H9 (cell line): Measurements from ENCODE around the gene FCN2. TPM values are rescaled to one million over a fixed set of nuclear protein-coding genes. Genes with fewer than 3 reads are reported as not detected.

ENCODE experiments used
- DNase-seq: peaks from one replicate; pipeline ENCODE4 v3.0.0-alpha.2; 2017
- H2AFZ ChIP-seq: one replicate; pipeline ENCODE4 v1.6.1; 2013; ENCODE audit warnings: mild to moderate bottlenecking, low read length, control low read depth, moderate library complexity
- H2AK5ac ChIP-seq: 2 replicates; pipeline ENCODE4 v1.6.1; 2013; ENCODE audit warnings: low read length, control low read depth, mixed read lengths; ENCODE audit not compliant: insufficient read length
- H2BK120ac ChIP-seq: one replicate; pipeline ENCODE4 v1.6.1; 2013; ENCODE audit warnings: low read depth, mild to moderate bottlenecking, low read length, control low read depth, inconsistent platforms; ENCODE audit not compliant: poor library complexity, severe bottlenecking
- H2BK12ac ChIP-seq: 2 replicates; pipeline ENCODE4 v1.6.1; 2013; ENCODE audit warnings: low read length, control low read depth, mixed read lengths, low read depth; ENCODE audit not compliant: insufficient read length
- H2BK15ac ChIP-seq: 2 replicates; pipeline ENCODE4 v1.6.1; 2013; ENCODE audit warnings: low read depth, low read length, control low read depth
- H2BK20ac ChIP-seq: one replicate; pipeline ENCODE4 v1.6.1; 2013; ENCODE audit warnings: low read depth, mild to moderate bottlenecking, low read length, control low read depth, inconsistent platforms; ENCODE audit not compliant: poor library complexity, severe bottlenecking
- H2BK5ac ChIP-seq: 2 replicates; pipeline ENCODE4 v1.6.1; 2013; ENCODE audit warnings: low read length, control low read depth, mixed read lengths; ENCODE audit not compliant: insufficient read length
- H3K14ac ChIP-seq: 2 replicates; pipeline ENCODE4 v1.6.1; 2013; ENCODE audit warnings: low read length, control low read depth; ENCODE audit not compliant: insufficient read depth
- H3K18ac ChIP-seq: 2 replicates; pipeline ENCODE4 v1.6.1; 2013; ENCODE audit warnings: low read depth, mild to moderate bottlenecking, mixed read lengths, low read length, control low read depth; ENCODE audit not compliant: insufficient read length
- H3K23ac ChIP-seq: 2 replicates; pipeline ENCODE4 v1.6.1; 2013; ENCODE audit warnings: low read length, control low read depth, mixed read lengths, low read depth; ENCODE audit not compliant: insufficient read length
- H3K23me2 ChIP-seq: 2 replicates; pipeline ENCODE4 v1.6.1; 2013; ENCODE audit warnings: low read depth, mild to moderate bottlenecking, mixed read lengths, low read length, control low read depth; ENCODE audit not compliant: insufficient read length, poor library complexity, severe bottlenecking
- H3K27ac ChIP-seq: 2 replicates; pipeline ENCODE4 v1.5.1; 2013; ENCODE audit warnings: low read length, control low read depth, mixed read lengths, low read depth; ENCODE audit not compliant: insufficient read length
- H3K27me3 ChIP-seq: 2 replicates; pipeline ENCODE4 v1.6.1; 2013; ENCODE audit warnings: low read length, control low read depth, inconsistent platforms; ENCODE audit not compliant: insufficient read depth
- H3K4ac ChIP-seq: 2 replicates; pipeline ENCODE4 v1.6.1; 2013; ENCODE audit warnings: low read depth, mild to moderate bottlenecking, control low read depth, inconsistent platforms, low read length, moderate library complexity
- H3K4me1 ChIP-seq: 2 replicates; pipeline ENCODE4 v1.6.1; 2013; ENCODE audit warnings: low read length, control low read depth, inconsistent platforms; ENCODE audit not compliant: insufficient read depth
- H3K4me2 ChIP-seq: 2 replicates; pipeline ENCODE4 v1.6.1; 2013; ENCODE audit warnings: low read length, control low read depth, mixed read lengths; ENCODE audit not compliant: insufficient read length, insufficient read depth
- H3K56ac ChIP-seq: 2 replicates; pipeline ENCODE4 v1.6.1; 2013; ENCODE audit warnings: low read depth, mild to moderate bottlenecking, mixed read lengths, low read length, control low read depth; ENCODE audit not compliant: insufficient read length
- H3K79me1 ChIP-seq: 2 replicates; pipeline ENCODE4 v1.6.1; 2013; ENCODE audit warnings: low read depth, mild to moderate bottlenecking, moderate library complexity, low read length, control low read depth, inconsistent platforms; ENCODE audit not compliant: insufficient read depth, poor library complexity, severe bottlenecking
- H3K79me2 ChIP-seq: 2 replicates; pipeline ENCODE4 v1.6.1; 2013; ENCODE audit warnings: low read length, control low read depth, inconsistent platforms; ENCODE audit not compliant: insufficient read depth
- H3K9ac ChIP-seq: 2 replicates; pipeline ENCODE4 v1.6.1; 2013; ENCODE audit warnings: low read length, control low read depth, mixed read lengths; ENCODE audit not compliant: insufficient read length; ENCODE audit errors: extremely low read depth
- H3K9me3 ChIP-seq: one replicate; pipeline ENCODE4 v1.6.1; 2013; ENCODE audit warnings: low read depth, low read length, inconsistent platforms; ENCODE audit not compliant: control insufficient read depth
- H3T11ph ChIP-seq: one replicate; pipeline ENCODE4 v1.6.1; 2013; ENCODE audit warnings: mild to moderate bottlenecking, low read length, control low read depth, inconsistent platforms
- H4K20me1 ChIP-seq: one replicate; pipeline ENCODE4 v1.6.1; 2013; ENCODE audit not compliant: control insufficient read depth, insufficient read length, insufficient read depth
- H4K5ac ChIP-seq: 2 replicates; pipeline ENCODE4 v1.6.1; 2013; ENCODE audit warnings: low read depth, mild to moderate bottlenecking, mixed read lengths, low read length, control low read depth; ENCODE audit not compliant: insufficient read length
- H4K8ac ChIP-seq: replicated peaks from 2 replicates; pipeline ENCODE4 v1.6.1; 2013; ENCODE audit warnings: low read length, control low read depth, mixed read lengths, low read depth; ENCODE audit not compliant: insufficient read length
- H4K91ac ChIP-seq: 2 replicates; pipeline ENCODE4 v1.6.1; 2013; ENCODE audit warnings: low read depth, mild to moderate bottlenecking, moderate library complexity, mixed read lengths, low read length, control low read depth; ENCODE audit not compliant: insufficient read length
- H3K27ac Mint-ChIP-seq, 3 experiments: 2 replicates in 2 of 3; 3 replicates in 1 of 3; pipeline ENCODE4 v1.8.0; 2020 to 2021; ENCODE audit warnings: mixed read lengths in 3 of 3, mild to moderate bottlenecking in 1 of 3, moderate library complexity in 1 of 3
- H3K27me3 Mint-ChIP-seq: 2 replicates; pipeline ENCODE4 v1.8.0; 2021; ENCODE audit warnings: low read depth, mild to moderate bottlenecking, moderate library complexity, mixed read lengths
- H3K36me3 Mint-ChIP-seq, 3 experiments: 2 replicates in 2 of 3; 3 replicates in 1 of 3; pipeline ENCODE4 v1.8.0; 2020 to 2021; ENCODE audit warnings: low read depth in 3 of 3, mixed read lengths in 3 of 3; ENCODE audit not compliant: insufficient read depth in 1 of 3
- H3K4me1 Mint-ChIP-seq, 2 experiments: 2 replicates each; pipeline ENCODE4 v1.8.0; 2020; ENCODE audit warnings: mixed read lengths in 2 of 2
- H3K4me3 Mint-ChIP-seq, 2 experiments: 2 replicates in 1 of 2; 3 replicates in 1 of 2; pipeline ENCODE4 v1.8.0; 2020 to 2021; ENCODE audit warnings: mild to moderate bottlenecking in 2 of 2, mixed read lengths in 2 of 2, moderate library complexity in 1 of 2
- H3K9me3 Mint-ChIP-seq, 2 experiments: 2 replicates in 1 of 2; 3 replicates in 1 of 2; pipeline ENCODE4 v1.8.0; 2020; ENCODE audit warnings: mild to moderate bottlenecking in 2 of 2, mixed read lengths in 2 of 2, moderate library complexity in 1 of 2
- CTCF ChIP-seq: fragments of 200-600 bp; sonication (generic); conservative IDR thresholded peaks from 3 replicates; pipeline ENCODE4 v1.8.0; 2021; ENCODE audit warnings: antibody characterized with exemption, mild to moderate bottlenecking
- WGBS: extraction: QIAGEN DNeasy Blood & Tissue Kit; methylation state at CpG from one replicate; pipeline ENCODE4 v1.1.7; 2013; ENCODE audit warnings: missing lambda C conversion rate, low lambda C conversion rate, mixed read lengths; ENCODE audit not compliant: insufficient read length; ENCODE audit errors: extremely low coverage; 5-methylcytosine and 5-hydroxymethylcytosine counted together
- total RNA-seq: library from RNA; stranded (reverse); gene quantifications from 2 replicates; pipeline ENCODE4 v1.2.1, GENCODE V29; 2021

Gene FCN2
- total RNA-seq, 1 experiment from 2014 or later, result not detected

- Histone ChIP-seq H3K9ac (no peak overlapping the region), H4K5ac (no peak overlapping the region), H4K91ac (no peak overlapping the region), H3K4me1 (no peaks in the 10 kb centered on the region), H2BK15ac (no peak overlapping the region), H4K8ac (no peak overlapping the region), H2BK20ac (no peak overlapping the region), H3K27ac (no peak overlapping the region), H3T11ph (no peak overlapping the region), H3K79me2 (no peaks in the 10 kb centered on the region), H3K4ac (no peak overlapping the region), H3K79me1 (no peaks in the 10 kb centered on the region), H3K14ac (no peak overlapping the region), H3K9me3 (peaks cover 5% of the 10 kb centered on the region), H2AFZ (no peak overlapping the region), H3K23ac (no peak overlapping the region), H2BK12ac (no peak overlapping the region), H2AK5ac (no peak overlapping the region), H3K4me2 (no peak overlapping the region), H3K27me3 (no peaks in the 10 kb centered on the region), H3K23me2 (no peaks in the 10 kb centered on the region), H2BK120ac (no peak overlapping the region), H3K18ac (no peak overlapping the region), H4K20me1 (no peaks in the 10 kb centered on the region), H2BK5ac (no peak overlapping the region), H3K56ac (no peak overlapping the region)
- Mint-ChIP-seq H3K27me3 (no peaks in the 10 kb centered on the region; the same call in 1 of the 2 replicates), H3K9me3 (peaks cover 7 to 8% of the 10 kb centered on the region in 2 experiments; a peak in 3 of 5 replicates), H3K27ac (no peak overlapping the region), H3K36me3 (no peaks in the 10 kb centered on the region; a peak in 1 of 7 replicates), H3K4me3 (no peak overlapping the region), H3K4me1 (no peaks in the 10 kb centered on the region)
- no peak for TF ChIP-seq CTCF
- 100% methylated on average over 1 of the region's 1 CpG for whole genome bisulfite sequencing
- DNase-seq, result no peak
Observed at GRCh38 chr9:134846699-134847098, 33.9 kb upstream of the FCN2 start.
